Neural progenitor cell (in vitro differentiated cells): ENCODE data around the gene FAM50A.

Source experiments
- EZH2 ChIP-seq: fragments of 200-600 bp; sonication (generic); IDR thresholded peaks from 2 replicates; pipeline ENCODE4 v1.6.1; 2017; ENCODE audit warnings: antibody characterized with exemption, mild to moderate bottlenecking, moderate library complexity
- EZH2phosphoT487 ChIP-seq: fragments of 200-600 bp; sonication (generic); IDR thresholded peaks from 2 replicates; pipeline ENCODE4 v1.6.1; 2017; ENCODE audit warnings: antibody characterized with exemption
- TF ChIP-seq, protein P1 (sequence below): fragments of 200-600 bp; sonication (generic); IDR thresholded peaks from 2 replicates; pipeline ENCODE4 v1.5.1; 2017; ENCODE audit warnings: antibody characterized with exemption, mild to moderate bottlenecking

DNA sequence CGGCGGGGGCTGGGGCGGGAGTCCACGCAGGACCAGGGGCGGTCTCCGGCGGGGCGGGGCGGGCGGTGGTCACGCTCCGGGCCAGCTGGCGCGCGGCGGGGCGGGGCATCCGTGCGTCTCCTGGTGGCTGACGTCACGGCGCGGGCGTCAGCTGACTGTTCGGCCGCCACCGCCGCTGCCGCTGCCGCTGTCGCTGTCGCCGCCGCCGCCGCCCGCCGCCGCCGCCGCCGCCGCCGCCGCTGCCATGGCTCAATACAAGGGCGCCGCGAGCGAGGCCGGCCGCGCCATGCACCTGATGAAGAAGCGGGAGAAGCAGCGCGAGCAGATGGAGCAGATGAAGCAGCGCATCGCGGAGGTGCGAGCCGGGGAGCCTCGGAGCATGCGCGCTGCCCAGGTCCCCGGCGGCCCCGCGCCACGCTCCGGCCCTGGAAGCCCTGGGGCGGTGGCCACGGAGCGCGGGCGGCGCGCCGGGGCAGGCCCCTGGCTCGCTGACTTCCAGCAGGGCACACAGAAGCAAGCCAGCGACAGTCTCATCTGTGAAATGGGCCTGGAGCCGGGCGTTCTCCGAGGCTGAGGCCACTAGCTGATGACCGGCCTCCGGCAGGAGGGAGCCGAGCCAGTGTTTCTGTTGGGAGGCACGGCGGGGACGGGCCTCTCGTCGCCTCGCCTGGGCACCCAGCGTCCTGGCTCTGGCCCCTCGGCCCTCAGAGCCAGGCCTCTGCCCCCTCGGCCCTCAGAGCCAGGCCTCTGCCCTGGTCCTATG is at the start of gene FAM50A:
- TF ChIP-seq, protein P1, sequence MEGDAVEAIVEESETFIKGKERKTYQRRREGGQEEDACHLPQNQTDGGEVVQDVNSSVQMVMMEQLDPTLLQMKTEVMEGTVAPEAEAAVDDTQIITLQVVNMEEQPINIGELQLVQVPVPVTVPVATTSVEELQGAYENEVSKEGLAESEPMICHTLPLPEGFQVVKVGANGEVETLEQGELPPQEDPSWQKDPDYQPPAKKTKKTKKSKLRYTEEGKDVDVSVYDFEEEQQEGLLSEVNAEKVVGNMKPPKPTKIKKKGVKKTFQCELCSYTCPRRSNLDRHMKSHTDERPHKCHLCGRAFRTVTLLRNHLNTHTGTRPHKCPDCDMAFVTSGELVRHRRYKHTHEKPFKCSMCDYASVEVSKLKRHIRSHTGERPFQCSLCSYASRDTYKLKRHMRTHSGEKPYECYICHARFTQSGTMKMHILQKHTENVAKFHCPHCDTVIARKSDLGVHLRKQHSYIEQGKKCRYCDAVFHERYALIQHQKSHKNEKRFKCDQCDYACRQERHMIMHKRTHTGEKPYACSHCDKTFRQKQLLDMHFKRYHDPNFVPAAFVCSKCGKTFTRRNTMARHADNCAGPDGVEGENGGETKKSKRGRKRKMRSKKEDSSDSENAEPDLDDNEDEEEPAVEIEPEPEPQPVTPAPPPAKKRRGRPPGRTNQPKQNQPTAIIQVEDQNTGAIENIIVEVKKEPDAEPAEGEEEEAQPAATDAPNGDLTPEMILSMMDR, result no peak
- no peak for TF ChIP-seq EZH2phosphoT487
- no peak for TF ChIP-seq EZH2
